Gastrocnemius medialis (tissue), 4 donors: ENCODE data around the gene USP2. TPM values are rescaled to one million over a fixed set of nuclear protein-coding genes. Genes with fewer than 3 reads are reported as not detected.

Source experiments
- ATAC-seq, 2 donors: fragments of 150-250 bp; one replicate each; pipeline ENCODE4 v1.9.1; 2016
- DNase-seq, 2 donors: peaks; one replicate each; pipeline ENCODE4 v3.0.0-alpha.2; 2019
- H3K27ac ChIP-seq, 4 donors: fragments of 200-600 bp; sonication (generic); 1 replicate in 1 of 4; 2 replicates in 3 of 4; pipeline ENCODE4 v1.5.1; 2016 to 2018; ENCODE audit warnings: mild to moderate bottlenecking in 2 of 4, moderate library complexity in 1 of 4
- H3K27me3 ChIP-seq, 3 donors: fragments of 200-600 bp; sonication (generic) in 2 of 3; 1 replicate in 1 of 3; 2 replicates in 2 of 3; pipeline versions ENCODE4 v1.5.1 to v1.6.0; 2016 to 2019; ENCODE audit warnings: mild to moderate bottlenecking in 1 of 3, moderate library complexity in 1 of 3
- H3K36me3 ChIP-seq, 2 donors: fragments of 200-600 bp; sonication (generic) in 1 of 2; one replicate each; pipeline ENCODE4 v1.5.1; 2017 to 2018
- H3K4me1 ChIP-seq, 2 donors: fragments of 200-600 bp; sonication (generic) in 1 of 2; one replicate each; pipeline ENCODE4 v1.5.1; 2016 to 2017; ENCODE audit warnings: mild to moderate bottlenecking in 2 of 2
- H3K4me3 ChIP-seq, 4 donors: fragments of 200-600 bp; sonication (generic) in 3 of 4; 1 replicate in 1 of 4; 2 replicates in 3 of 4; pipeline ENCODE4 v1.5.1; 2016 to 2019; ENCODE audit warnings: mild to moderate bottlenecking in 2 of 4
- H3K9me3 ChIP-seq, 3 donors: fragments of 200-600 bp; sonication (generic) in 2 of 3; 1 replicate in 1 of 3; 2 replicates in 2 of 3; pipeline ENCODE4 v1.5.1; 2016 to 2019
- POLR2A ChIP-seq, 2 donors: fragments of 450-650 bp; IDR thresholded peaks; one replicate each; pipeline ENCODE4 v1.6.1; 2017; ENCODE audit warnings: antibody characterized with exemption in 2 of 2, mild to moderate bottlenecking in 2 of 2, moderate library complexity in 2 of 2
- in situ Hi-C, 4 donors: fragments of 200-750 bp; cut with MboI; loops; one replicate each; pipeline versions ENCODE4 v1.15.0 to v1.8.0; 2017; ENCODE audit warnings: low sequenced_read_pairs in 4 of 4
- intact Hi-C: fragments of 100-400 bp; cut with DNase I; formaldehyde crosslinking; loops from one replicate; pipeline ENCODE4 v1.15.1; 2023; ENCODE audit warnings: low total_unique reads
- total RNA-seq, 4 donors: library from RNA; depleted of rRNA; stranded (reverse); fragments of >200 nt; gene quantifications; one replicate each; pipeline versions ENCODE4 v1.1.0 to v1.2.3, GENCODE V29; 2016
- TF ChIP-seq, protein P1 (sequence below), 5 experiments: fragments of 450-650 bp in 3 of 5; fragments of 200-600 bp in 2 of 5; sonication (generic) in 2 of 5; IDR thresholded peaks in 4 of 5; conservative IDR thresholded peaks in 1 of 5; 1 replicate in 4 of 5; 2 replicates in 1 of 5; pipeline ENCODE4 v1.5.1; 2016 to 2019; ENCODE audit warnings: antibody characterized with exemption in 5 of 5, mild to moderate bottlenecking in 3 of 5, moderate library complexity in 3 of 5

The USP2 gene
- total RNA-seq, 4 donors from 2014 or later, result 19.4 to 105 (median 46.0) TPM

- ATAC-seq (no peak), DNase-seq (peak in 1 of 2 donors; percentile 18)
- Histone ChIP-seq H3K36me3 (no peaks in the 10 kb centered on the region), H3K4me3 (no peak overlapping the region), H3K4me1 (peaks cover 27 to 34% of the 10 kb centered on the region in 2 donors), H3K27me3 (peaks cover 5 to 11% (median 8%) of the 10 kb centered on the region in 3 donors), H3K27ac (no peak overlapping the region), H3K9me3 (no peaks in the 10 kb centered on the region)
- no peak for TF ChIP-seq POLR2A (IDR thresholded peaks at IDR 0.05)
- TF ChIP-seq, protein P1, sequence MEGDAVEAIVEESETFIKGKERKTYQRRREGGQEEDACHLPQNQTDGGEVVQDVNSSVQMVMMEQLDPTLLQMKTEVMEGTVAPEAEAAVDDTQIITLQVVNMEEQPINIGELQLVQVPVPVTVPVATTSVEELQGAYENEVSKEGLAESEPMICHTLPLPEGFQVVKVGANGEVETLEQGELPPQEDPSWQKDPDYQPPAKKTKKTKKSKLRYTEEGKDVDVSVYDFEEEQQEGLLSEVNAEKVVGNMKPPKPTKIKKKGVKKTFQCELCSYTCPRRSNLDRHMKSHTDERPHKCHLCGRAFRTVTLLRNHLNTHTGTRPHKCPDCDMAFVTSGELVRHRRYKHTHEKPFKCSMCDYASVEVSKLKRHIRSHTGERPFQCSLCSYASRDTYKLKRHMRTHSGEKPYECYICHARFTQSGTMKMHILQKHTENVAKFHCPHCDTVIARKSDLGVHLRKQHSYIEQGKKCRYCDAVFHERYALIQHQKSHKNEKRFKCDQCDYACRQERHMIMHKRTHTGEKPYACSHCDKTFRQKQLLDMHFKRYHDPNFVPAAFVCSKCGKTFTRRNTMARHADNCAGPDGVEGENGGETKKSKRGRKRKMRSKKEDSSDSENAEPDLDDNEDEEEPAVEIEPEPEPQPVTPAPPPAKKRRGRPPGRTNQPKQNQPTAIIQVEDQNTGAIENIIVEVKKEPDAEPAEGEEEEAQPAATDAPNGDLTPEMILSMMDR (IDR thresholded peaks at IDR 0.05 in 4 of 5, conservative IDR thresholded peaks at IDR 0.05 in 1 of 5), result no peak
- in situ Hi-C loops (no loop called here), intact Hi-C loops (loop anchor here (5.0 kb wide), 1 partner anchor 130 kb away; no protein-coding TSS in a partner anchor)
Observed at GRCh38 chr11:119342362-119343130, 38.9 kb downstream of the USP2 start.

- Histone ChIP-seq H3K27me3 (peaks cover 5 to 11% (median 8%) of the 10 kb centered on the region in 3 donors), H3K4me3 (no peak overlapping the region), H3K27ac (no peak overlapping the region), H3K36me3 (no peaks in the 10 kb centered on the region), H3K9me3 (no peaks in the 10 kb centered on the region), H3K4me1 (peaks cover 29 to 37% of the 10 kb centered on the region in 2 donors)
- intact Hi-C loops (loop anchor here (5.0 kb wide), 1 partner anchor 130 kb away; no protein-coding TSS in a partner anchor), in situ Hi-C loops (no loop called here)
- peak in 1 of 2 donors; percentile 10 for DNase-seq
- ATAC-seq, result no peak
- TF ChIP-seq POLR2A (IDR thresholded peaks at IDR 0.05), result no peak
- TF ChIP-seq, protein P1 (IDR thresholded peaks at IDR 0.05 in 4 of 5, conservative IDR thresholded peaks at IDR 0.05 in 1 of 5), result no peak
Observed at GRCh38 chr11:119342023-119342300, 39.5 kb downstream of the USP2 start.

- no peak for ATAC-seq
- intact Hi-C loops, result loop anchor here (5.0 kb wide), 1 partner anchor 131 kb away; no protein-coding TSS in a partner anchor
- Histone ChIP-seq H3K27ac (peak overlapping the region; percentile 72 to 90 (median 82)), H3K4me1 (peaks cover 29 to 42% of the 10 kb centered on the region in 2 donors), H3K36me3 (no peaks in the 10 kb centered on the region), H3K4me3 (peak overlapping the region; percentile 61 to 73 (median 66)), H3K27me3 (peaks cover 5 to 11% (median 8%) of the 10 kb centered on the region in 3 donors), H3K9me3 (no peaks in the 10 kb centered on the region)
- peak in 1 of 2 donors; percentile 15 for DNase-seq
- TF ChIP-seq, protein P1 (IDR thresholded peaks at IDR 0.05 in 4 of 5, conservative IDR thresholded peaks at IDR 0.05 in 1 of 5), result no peak
- TF ChIP-seq POLR2A (IDR thresholded peaks at IDR 0.05), result no peak
- in situ Hi-C loops, result no loop called here
Observed at GRCh38 chr11:119341222-119342022, 40.1 kb downstream of the USP2 start.

- TF ChIP-seq, protein P1 (IDR thresholded peaks at IDR 0.05 in 4 of 5, conservative IDR thresholded peaks at IDR 0.05 in 1 of 5), result no peak
- peak in 1 of 2 donors; percentile 39 for TF ChIP-seq POLR2A (IDR thresholded peaks at IDR 0.05)
- intact Hi-C loops (loop anchor here (5.0 kb wide), 1 partner anchor 132 kb away; no protein-coding TSS in a partner anchor), in situ Hi-C loops (no loop called here)
- ATAC-seq (peak; percentile 19 to 36), DNase-seq (peak in 1 of 2 donors; percentile 67)
- peaks cover 33 to 51% of the 10 kb centered on the region in 2 donors for H3K4me1 ChIP-seq
- peaks cover 5 to 11% (median 8%) of the 10 kb centered on the region in 3 donors for H3K27me3 ChIP-seq
- H3K4me3 ChIP-seq, result peak within 1 kb of the TSS; percentile 61 to 73 (median 66)
- H3K9me3 ChIP-seq, result no peaks in the 10 kb centered on the region
- H3K27ac ChIP-seq, result peak within 1 kb of the TSS; percentile 72 to 90 (median 82)
- no peaks in the 10 kb centered on the region for H3K36me3 ChIP-seq
Observed at GRCh38 chr11:119340335-119341221, 40.9 kb downstream of the USP2 start, which contains the start of gene C1QTNF5. C1QTNF5 (minus strand) TSS chr11:119340883; CDS start chr11:119340397, 486 bp downstream.
